IMR-90 (cell line): ENCODE results near the gene MKS1. TPM values are rescaled to one million over a fixed set of nuclear protein-coding genes. Genes with fewer than 3 reads are reported as not detected.

ENCODE experiments used
- ATAC-seq: fragments of 200-7000 bp; cut with Tn5 transposase; 2 replicates; pipeline ENCODE4 v1.9.1; 2020; ENCODE audit warnings: low read depth, mild to moderate bottlenecking, moderate library complexity
- BruUV-seq: library from RNA; stranded (reverse); fragments of 400-500 nt; replicated peaks from 2 replicates; lab custom pipeline; 2021; lab: Mats Ljungman, UMichigan
- CTCF ChIA-PET: fragments of 300-600 bp; formaldehyde crosslinking; extraction: SDS; loops from one replicate; lab custom pipeline; 2021; ENCODE audit warnings: antibody characterized with exemption; lab: Yijun Ruan, JAX
- POLR2A ChIA-PET: fragments of 300-600 bp; sonication (Branson Sonifier 250); formaldehyde crosslinking; loops from one replicate; lab custom pipeline; 2022; ENCODE audit warnings: antibody characterized with exemption; ENCODE audit not compliant: unreplicated experiment; lab: Charles Lee
- DNase-seq: peaks from one replicate; pipeline ENCODE4 v3.0.0; 2013
- H2AFZ ChIP-seq: replicated peaks from 2 replicates; pipeline ENCODE3; 2013; ENCODE audit warnings: low read length, mild to moderate bottlenecking; ENCODE audit not compliant: poor library complexity
- H2AK5ac ChIP-seq: 2 replicates; pipeline ENCODE4 v1.6.1; 2013; ENCODE audit warnings: low read depth, low read length, inconsistent platforms
- H2AK9ac ChIP-seq: replicated peaks from 2 replicates; pipeline ENCODE3; 2013; ENCODE audit warnings: mild to moderate bottlenecking, low read depth, low read length, moderate library complexity; ENCODE audit not compliant: poor library complexity
- H2BK120ac ChIP-seq: 2 replicates; pipeline ENCODE4 v1.6.1; 2013; ENCODE audit warnings: low read depth, low read length, inconsistent platforms
- H2BK15ac ChIP-seq: 3 replicates; pipeline ENCODE4 v1.6.1; 2013; ENCODE audit warnings: low read depth, low read length, inconsistent platforms
- H2BK20ac ChIP-seq: 2 replicates; pipeline ENCODE4 v1.6.1; 2013; ENCODE audit warnings: low read depth, mild to moderate bottlenecking, inconsistent platforms, low read length, moderate library complexity
- H2BK5ac ChIP-seq: 2 replicates; pipeline ENCODE4 v1.6.1; 2013; ENCODE audit warnings: mild to moderate bottlenecking, low read depth, low read length, inconsistent platforms; ENCODE audit not compliant: poor library complexity, severe bottlenecking
- H3K14ac ChIP-seq: replicated peaks from 2 replicates; pipeline ENCODE4 v1.6.1; 2013; ENCODE audit warnings: low read depth, low read length, inconsistent platforms
- H3K18ac ChIP-seq: 2 replicates; pipeline ENCODE4 v1.6.1; 2013; ENCODE audit warnings: low read depth, low read length, control low read depth
- H3K23ac ChIP-seq: 2 replicates; pipeline ENCODE4 v1.6.1; 2013; ENCODE audit warnings: low read depth, low read length, inconsistent platforms
- H3K27ac ChIP-seq: 2 replicates; pipeline ENCODE4 v1.5.1; 2013; ENCODE audit warnings: mild to moderate bottlenecking, control low read depth, low read length; ENCODE audit not compliant: insufficient read depth
- H3K27me3 ChIP-seq: 2 replicates; pipeline ENCODE4 v1.6.1; 2013; ENCODE audit warnings: low read length; ENCODE audit not compliant: control insufficient read depth, insufficient read depth
- H3K36me3 ChIP-seq: 2 replicates; pipeline ENCODE4 v1.6.1; 2013; ENCODE audit warnings: low read length, mixed read lengths; ENCODE audit not compliant: control insufficient read depth, insufficient read depth
- H3K4ac ChIP-seq: 2 replicates; pipeline ENCODE4 v1.6.1; 2013; ENCODE audit warnings: low read depth, low read length, inconsistent platforms
- H3K4me1 ChIP-seq: 2 replicates; pipeline ENCODE4 v1.6.1; 2013; ENCODE audit warnings: low read length, mixed read lengths; ENCODE audit not compliant: control insufficient read depth, insufficient read depth
- H3K4me2 ChIP-seq: 2 replicates; pipeline ENCODE4 v1.6.1; 2013; ENCODE audit warnings: low read depth, mild to moderate bottlenecking, control low read depth, low read length, moderate library complexity
- H3K4me3 ChIP-seq: 2 replicates; pipeline ENCODE4 v1.5.1; 2013; ENCODE audit warnings: low read depth, mild to moderate bottlenecking, control low read depth, low read length, moderate library complexity; ENCODE audit not compliant: insufficient read depth
- H3K56ac ChIP-seq: 2 replicates; pipeline ENCODE4 v1.6.1; 2013; ENCODE audit warnings: low read length, inconsistent platforms; ENCODE audit not compliant: insufficient read depth; ENCODE audit errors: extremely low read depth
- H3K79me1 ChIP-seq, 2 experiments: 2 replicates each; pipeline ENCODE4 v1.6.1; 2013; ENCODE audit warnings: low read length in 2 of 2, inconsistent platforms in 1 of 2, low read depth in 1 of 2
- H3K9ac ChIP-seq: 2 replicates; pipeline ENCODE4 v1.6.1; 2013; ENCODE audit warnings: low read depth, low read length, control low read depth
- H3K9me1 ChIP-seq: 2 replicates; pipeline ENCODE4 v1.6.1; 2013; ENCODE audit warnings: low read length, inconsistent platforms; ENCODE audit not compliant: insufficient read depth
- H3K9me3 ChIP-seq: 2 replicates; pipeline ENCODE4 v1.6.1; 2013; ENCODE audit warnings: low read length; ENCODE audit not compliant: control insufficient read depth, insufficient read depth
- H4K20me1 ChIP-seq: 2 replicates; pipeline ENCODE4 v1.6.1; 2013; ENCODE audit warnings: low read length, inconsistent platforms; ENCODE audit not compliant: insufficient read depth
- H4K5ac ChIP-seq: 2 replicates; pipeline ENCODE4 v1.6.1; 2013; ENCODE audit warnings: mild to moderate bottlenecking, low read depth, low read length, control low read depth
- H4K8ac ChIP-seq, 2 experiments: 2 replicates each; pipeline ENCODE4 v1.6.1; 2013; ENCODE audit warnings: low read depth in 2 of 2, low read length in 2 of 2, control low read depth in 1 of 2, inconsistent platforms in 1 of 2
- H4K91ac ChIP-seq: 2 replicates; pipeline ENCODE4 v1.6.1; 2013; ENCODE audit warnings: low read depth, low read length, inconsistent platforms; ENCODE audit not compliant: insufficient read depth
- BHLHE40 ChIP-seq: fragments of 150-350 bp; IDR thresholded peaks from 2 replicates; pipeline ENCODE4 v1.6.1; 2016; ENCODE audit warnings: mild to moderate bottlenecking, low read depth, low read length
- CHD1 ChIP-seq: IDR thresholded peaks from 2 replicates; pipeline ENCODE4 v1.6.1; 2012; ENCODE audit warnings: low read depth, low read length, improper control_type of control experiment
- FOS ChIP-seq: fragments of 150-350 bp; IDR thresholded peaks from 2 replicates; pipeline ENCODE4 v1.6.1; 2016; ENCODE audit warnings: low read depth, low read length
- MAFK ChIP-seq: IDR thresholded peaks from 2 replicates; pipeline ENCODE4 v1.6.1; 2012; ENCODE audit warnings: low read depth, low read length, improper control_type of control experiment
- MAZ ChIP-seq: IDR thresholded peaks from 2 replicates; pipeline ENCODE4 v1.6.1; 2012; ENCODE audit warnings: low read depth, mild to moderate bottlenecking, low read length, improper control_type of control experiment, moderate library complexity, borderline replicate concordance
- MXI1 ChIP-seq: IDR thresholded peaks from 2 replicates; pipeline ENCODE4 v1.6.1; 2012; ENCODE audit warnings: low read depth, mild to moderate bottlenecking, low read length, moderate library complexity, borderline replicate concordance
- NFE2L2 ChIP-seq: fragments of 150-350 bp; IDR thresholded peaks from 2 replicates; pipeline ENCODE4 v1.6.1; 2016; ENCODE audit warnings: low read depth, mild to moderate bottlenecking, low read length
- RAD21 ChIP-seq: IDR thresholded peaks from 2 replicates; pipeline ENCODE4 v1.6.1; 2012; ENCODE audit warnings: low read length, improper control_type of control experiment
- RFX5 ChIP-seq: IDR thresholded peaks from 2 replicates; pipeline ENCODE4 v1.8.0; 2012; ENCODE audit warnings: low read depth, mild to moderate bottlenecking, low read length, moderate library complexity
- SMC3 ChIP-seq: fragments of 150-350 bp; IDR thresholded peaks from 2 replicates; pipeline ENCODE4 v1.6.1; 2016; ENCODE audit warnings: low read depth, mild to moderate bottlenecking, antibody characterized with exemption, low read length, moderate library complexity
- USF2 ChIP-seq: fragments of 150-350 bp; IDR thresholded peaks from 2 replicates; pipeline ENCODE4 v1.6.1; 2017; ENCODE audit warnings: mild to moderate bottlenecking, antibody characterized with exemption, low read length, low read depth
- WGBS, 2 experiments: methylation state at CpG; one replicate each; pipeline versions ENCODE4 v1.1.5 to v1.1.7; 2013; ENCODE audit warnings: missing lambda C conversion rate in 2 of 2; ENCODE audit not compliant: insufficient read length in 1 of 2; ENCODE audit errors: extremely low coverage in 2 of 2; 5-methylcytosine and 5-hydroxymethylcytosine counted together
- dilution Hi-C: fragments of 300-500 bp; cut with HindIII; formaldehyde crosslinking; loops from one replicate; pipeline ENCODE4 v1.14.3; 2018; ENCODE audit warnings: low sequenced_read_pairs; ENCODE audit not compliant: unreplicated experiment
- in situ Hi-C: fragments of 300-500 bp; cut with MboI; formaldehyde crosslinking; loops from 3 replicates; pipeline ENCODE4 v1.14.3; 2019; ENCODE audit warnings: low sequenced_read_pairs, inconsistent platforms, mixed read lengths
- intact Hi-C: fragments of 100-400 bp; cut with micrococcal nuclease; formaldehyde crosslinking; loops from 2 replicates; pipeline ENCODE4 v1.10.0; 2022
- polyA plus RNA-seq, 3 experiments: library from polyadenylated mRNA; depleted of rRNA; stranded (reverse); fragments of >200 nt; gene quantifications; 2 replicates each; pipeline ENCODE4 v1.2.3, GENCODE V29; 2012; ENCODE audit warnings: low replicate concordance in 1 of 3
- total RNA-seq: library from RNA; depleted of rRNA; stranded (reverse); fragments of >200 nt; gene quantifications from 2 replicates; pipeline ENCODE4 v1.2.3, GENCODE V29; 2012

The MKS1 gene
- total and polyA plus RNA-seq, 2 of the 4 experiments (the other 2 are of a cell fraction), result 11.5 to 13.2 TPM

- Histone ChIP-seq H3K56ac (no peak within 1 kb of the TSS), H3K27ac (no peak within 1 kb of the TSS), H3K4me2 (no peak within 1 kb of the TSS), H2BK20ac (no peak within 1 kb of the TSS), H3K14ac (no peak within 1 kb of the TSS), H4K8ac (no peak within 1 kb of the TSS), H4K20me1 (no peaks in the 10 kb centered on the region), H3K4ac (no peak within 1 kb of the TSS), H2AK9ac (no peak within 1 kb of the TSS), H3K23ac (no peak within 1 kb of the TSS), H3K9me1 (no peaks in the 10 kb centered on the region), H3K9me3 (no peaks in the 10 kb centered on the region), H2BK120ac (no peak within 1 kb of the TSS), H4K91ac (no peak within 1 kb of the TSS), H3K9ac (no peak within 1 kb of the TSS), H3K27me3 (peaks cover 45% of the 10 kb centered on the region), H2AFZ (no peak within 1 kb of the TSS), H4K5ac (no peak within 1 kb of the TSS), H3K36me3 (no peaks in the 10 kb centered on the region), H2AK5ac (no peak within 1 kb of the TSS), H3K4me3 (no peak within 1 kb of the TSS), H3K4me1 (no peaks in the 10 kb centered on the region), H3K79me1 (no peaks in the 10 kb centered on the region), H2BK5ac (no peak within 1 kb of the TSS), H2BK15ac (no peak within 1 kb of the TSS), H3K18ac (no peak within 1 kb of the TSS)
- intact Hi-C loops (no loop called here), in situ Hi-C loops (no loop called here), dilution Hi-C loops (no loop called here)
- POLR2A ChIA-PET, result interaction anchor here (0.6 kb wide), 1 partner anchor 17 kb away, joined by 3 read pairs; no protein-coding TSS in a partner anchor
- WGBS, 2 experiments, result no CpG with 5 or more reads among the region's 5 CpGs
- no peak for ATAC-seq
- no peak for DNase-seq
- BruUV-seq, result no TSS peak
- TF ChIP-seq NFE2L2 (no peak), MXI1 (no peak), SMC3 (no peak), RAD21 (no peak), CHD1 (no peak), USF2 (no peak), FOS (no peak), MAZ (no peak), RFX5 (no peak), MAFK (no peak), BHLHE40 (no peak)
- CTCF ChIA-PET, result interaction anchor here (1.1 kb wide), 1 partner anchor 12 kb away, joined by 3 read pairs; no protein-coding TSS in a partner anchor
Observed at GRCh38 chr17:58238147-58238634, 19.1 kb upstream of the MKS1 start, which contains the start of gene LPO. TSS of gene LPO (plus strand) at chr17:58238584. CDS start at chr17:58242980, 4,396 bp downstream.
